Nephron progenitor cell (in vitro differentiated cells): Measurements from ENCODE around the gene PARD3.
"Not testable (repeated sequence)": the region's sequence is repeated elsewhere in the genome, so short reads cannot be mapped to it uniquely, and the experiment has no call there.

Experiments
- DNase-seq: peaks from one replicate; pipeline ENCODE4 v3.0.0; 2021
- H3K27ac Mint-ChIP-seq: 2 replicates; pipeline ENCODE4 v1.8.0; 2021; ENCODE audit warnings: mild to moderate bottlenecking, moderate library complexity, mixed read lengths
- H3K27me3 Mint-ChIP-seq: 2 replicates; pipeline ENCODE4 v1.8.0; 2021; ENCODE audit warnings: mild to moderate bottlenecking, low read depth, mixed read lengths; ENCODE audit not compliant: poor library complexity
- H3K36me3 Mint-ChIP-seq: 2 replicates; pipeline ENCODE4 v1.8.0; 2021; ENCODE audit warnings: low read depth, mixed read lengths
- H3K4me1 Mint-ChIP-seq: 2 replicates; pipeline ENCODE4 v1.8.0; 2021; ENCODE audit warnings: mixed read lengths
- H3K4me3 Mint-ChIP-seq: 2 replicates; pipeline ENCODE4 v1.8.0; 2021; ENCODE audit warnings: mild to moderate bottlenecking, moderate library complexity, mixed read lengths
- H3K9me3 Mint-ChIP-seq: 2 replicates; pipeline ENCODE4 v1.8.0; 2021; ENCODE audit warnings: mild to moderate bottlenecking, moderate library complexity, mixed read lengths
- CTCF ChIP-seq: fragments of 200-600 bp; sonication (generic); IDR thresholded peaks from 2 replicates; pipeline ENCODE4 v1.5.0; 2021; ENCODE audit warnings: antibody characterized with exemption

PARD3 gene

GRCh38 chr10:34745244-34745643 is 69.9 kb downstream of the PARD3 start:
- H3K27ac Mint-ChIP-seq = peak overlapping the region; percentile 91
- H3K4me3 Mint-ChIP-seq = no peak overlapping the region
- TF ChIP-seq CTCF = no peak
- no peaks in the 10 kb centered on the region for H3K36me3 Mint-ChIP-seq
- H3K27me3 Mint-ChIP-seq = peaks cover 10% of the 10 kb centered on the region
- DNase-seq = no peak
- peaks cover 3% of the 10 kb centered on the region for H3K9me3 Mint-ChIP-seq
- peaks cover 61% of the 10 kb centered on the region for H3K4me1 Mint-ChIP-seq

- Mint-ChIP-seq H3K4me1 (peaks cover 67% of the 10 kb centered on the region), H3K9me3 (peaks cover 3% of the 10 kb centered on the region), H3K27ac (no peak overlapping the region), H3K27me3 (peaks cover 10% of the 10 kb centered on the region), H3K4me3 (no peak overlapping the region), H3K36me3 (no peaks in the 10 kb centered on the region)
- TF ChIP-seq CTCF = no peak
- DNase-seq = no peak
Measured at GRCh38 chr10:34744590-34744989, 70.5 kb downstream of the PARD3 start.

- Mint-ChIP-seq H3K9me3 (peaks cover 3% of the 10 kb centered on the region), H3K4me1 (peaks cover 72% of the 10 kb centered on the region), H3K27ac (no peak overlapping the region), H3K4me3 (no peak overlapping the region), H3K36me3 (no peaks in the 10 kb centered on the region), H3K27me3 (peaks cover 10% of the 10 kb centered on the region)
- no peak for DNase-seq
- TF ChIP-seq CTCF = no peak
Measured at GRCh38 chr10:34743814-34744213, 71.3 kb downstream of the PARD3 start.

GRCh38 chr10:34742456-34742855 is 72.6 kb downstream of the PARD3 start:
- DNase-seq = no peak
- no peaks in the 10 kb centered on the region for H3K9me3 Mint-ChIP-seq
- H3K4me1 Mint-ChIP-seq = peaks cover 76% of the 10 kb centered on the region
- H3K36me3 Mint-ChIP-seq = no peaks in the 10 kb centered on the region
- H3K27ac Mint-ChIP-seq = no peak overlapping the region
- no peak overlapping the region for H3K4me3 Mint-ChIP-seq
- H3K27me3 Mint-ChIP-seq = peaks cover 3% of the 10 kb centered on the region
- TF ChIP-seq CTCF = no peak

- H3K27me3 Mint-ChIP-seq, H3K27ac Mint-ChIP-seq, H3K4me3 Mint-ChIP-seq: not testable (repeated sequence)
Measured at GRCh38 chr10:34741087-34741486, 74.0 kb downstream of the PARD3 start.

GRCh38 chr10:34740321-34740720 is 74.8 kb downstream of the PARD3 start:
- DNase-seq = no peak
- Mint-ChIP-seq H3K36me3 (no peaks in the 10 kb centered on the region), H3K4me1 (peaks cover 73% of the 10 kb centered on the region), H3K4me3 (peak overlapping the region; percentile 69), H3K9me3 (no peaks in the 10 kb centered on the region), H3K27me3 (no peaks in the 10 kb centered on the region), H3K27ac (peak overlapping the region; percentile 94)
- no peak for TF ChIP-seq CTCF

More at GRCh38 chr10:34741087-34741486, 74.0 kb downstream of the PARD3 start:
- H3K36me3 Mint-ChIP-seq, H3K9me3 Mint-ChIP-seq, DNase-seq: not testable (repeated sequence)
- peaks cover 75% of the 10 kb centered on the region for H3K4me1 Mint-ChIP-seq
